Activated T-cell treated with anti-CD3 and anti-CD28 coated beads, Interleukin-2, amount 50 U/mL, for 4 hours (primary cell): ENCODE measurements around the gene GMDS. TPM values are rescaled to one million over a fixed set of nuclear protein-coding genes. Genes with fewer than 3 reads are reported as not detected.

Experiments used
- ATAC-seq, 2 donors: fragments of 200-7000 bp; cut with Tn5 transposase; one replicate each; pipeline ENCODE4 v1.10.0; 2021
- DNase-seq: peaks from one replicate; pipeline ENCODE4 v3.0.0-alpha.2; 2020
- H3K27me3 Mint-ChIP-seq: one replicate; pipeline ENCODE4 v1.8.0; 2021; ENCODE audit warnings: low read depth, mixed read lengths
- H3K36me3 Mint-ChIP-seq: one replicate; pipeline ENCODE4 v1.8.0; 2022; ENCODE audit warnings: mixed read lengths; ENCODE audit not compliant: insufficient read depth
- H3K4me1 Mint-ChIP-seq: one replicate; pipeline ENCODE4 v1.8.0; 2021; ENCODE audit warnings: low read depth, mixed read lengths
- H3K4me3 Mint-ChIP-seq: one replicate; pipeline ENCODE4 v1.8.0; 2021; ENCODE audit warnings: mild to moderate bottlenecking, moderate library complexity, mixed read lengths
- H3K9me3 Mint-ChIP-seq: one replicate; pipeline ENCODE4 v1.8.0; 2021; ENCODE audit warnings: mixed read lengths
- total RNA-seq, 3 donors: library from RNA; stranded (reverse); gene quantifications; one replicate each; pipeline ENCODE4 v1.2.1, GENCODE V29; 2021

GMDS gene
- total RNA-seq, 3 donors from 2014 or later, result 38.9 to 48.0 (median 43.9) TPM

DNA sequence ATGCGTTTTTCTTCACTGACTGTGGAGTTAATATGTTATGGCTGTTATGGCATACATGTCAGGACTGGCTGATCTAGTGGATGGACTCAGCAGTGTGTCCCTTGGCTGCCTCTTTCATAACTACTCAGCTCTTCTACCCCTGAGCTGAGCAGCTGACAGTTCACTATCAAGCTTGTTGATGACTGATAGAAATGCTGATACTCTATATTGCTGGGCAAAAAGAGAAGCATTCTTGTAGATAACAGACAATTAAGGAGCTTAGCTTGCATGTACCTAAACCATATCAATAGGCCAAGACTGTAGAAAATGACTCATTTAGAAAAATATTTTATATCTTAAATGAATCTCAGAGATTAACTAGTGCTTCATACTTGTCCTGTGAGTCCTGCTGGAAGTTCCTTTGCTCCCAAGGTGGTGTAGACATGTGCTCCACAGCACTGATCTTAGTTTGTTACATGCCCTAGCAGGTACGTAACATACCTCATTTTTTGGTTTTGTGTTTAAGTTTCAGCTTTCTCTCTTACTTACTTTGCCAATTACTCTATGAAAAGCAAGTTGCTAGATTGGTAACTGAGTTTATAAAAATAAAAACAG is 236.9 kb downstream of the GMDS start:
- Mint-ChIP-seq H3K4me1 (no peaks in the 10 kb centered on the region), H3K9me3 (no peaks in the 10 kb centered on the region), H3K27me3 (no peaks in the 10 kb centered on the region), H3K4me3 (no peak overlapping the region), H3K36me3 (peaks cover 4% of the 10 kb centered on the region)
- no peak for DNase-seq
- no peak for ATAC-seq

DNA sequence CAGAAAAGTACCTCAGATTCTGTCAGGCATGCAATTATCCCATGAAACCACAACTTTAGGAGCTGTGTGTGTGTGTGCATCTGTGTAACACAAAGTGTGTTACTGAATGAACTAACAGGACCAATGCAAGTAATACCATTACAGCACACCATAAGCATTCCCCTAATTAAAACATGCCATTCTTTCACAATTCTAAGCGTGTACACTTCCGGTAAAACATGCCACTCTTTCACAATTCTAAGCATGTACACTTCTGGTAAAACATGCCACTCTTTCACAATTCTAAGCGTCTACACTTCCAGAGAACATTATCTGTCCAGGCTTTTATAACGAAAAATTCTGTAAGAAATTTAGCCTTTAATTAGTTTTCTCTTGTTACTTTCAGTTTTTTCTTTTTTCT is 238.2 kb downstream of the GMDS start:
- DNase-seq (no peak), ATAC-seq (no peak)
- Mint-ChIP-seq H3K4me1 (no peaks in the 10 kb centered on the region), H3K9me3 (no peaks in the 10 kb centered on the region), H3K4me3 (no peak overlapping the region), H3K27me3 (no peaks in the 10 kb centered on the region), H3K36me3 (peaks cover 2% of the 10 kb centered on the region)

- no peak for ATAC-seq
- Mint-ChIP-seq H3K36me3 (peaks cover 2% of the 10 kb centered on the region), H3K27me3 (no peaks in the 10 kb centered on the region), H3K9me3 (no peaks in the 10 kb centered on the region), H3K4me1 (no peaks in the 10 kb centered on the region), H3K4me3 (no peak overlapping the region)
- no peak for DNase-seq
Measured at GRCh38 chr6:2004888-2005287, 240.5 kb downstream of the GMDS start.

- H3K4me3 Mint-ChIP-seq, result no peak overlapping the region
Measured at GRCh38 chr6:2000962-2001361, 244.4 kb downstream of the GMDS start.

DNA sequence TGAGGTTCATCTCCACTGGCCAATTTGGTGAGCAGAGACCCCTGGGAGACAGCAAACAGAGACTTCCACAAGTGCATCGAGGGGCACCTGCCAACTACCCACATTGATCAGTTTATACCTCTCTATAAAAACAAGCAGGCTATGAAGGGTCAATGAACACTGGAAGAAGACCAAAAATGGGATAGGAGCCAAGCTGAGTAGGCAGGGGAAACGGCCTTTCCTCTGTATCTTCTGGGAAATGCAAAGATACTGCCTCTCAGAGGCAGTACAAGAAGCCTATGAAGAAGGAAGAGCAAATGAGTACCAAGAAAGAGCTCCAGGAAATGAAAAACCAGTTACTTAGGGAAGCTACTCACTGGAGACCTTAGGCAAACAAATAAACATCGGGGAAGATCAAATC is 247.7 kb downstream of the GMDS start:
- H3K27me3 Mint-ChIP-seq, result no peaks in the 10 kb centered on the region
- no peak overlapping the region for H3K4me3 Mint-ChIP-seq

More at GRCh38 chr6:2000962-2001361, 244.4 kb downstream of the GMDS start:
- Mint-ChIP-seq H3K27me3 (no peaks in the 10 kb centered on the region), H3K4me1 (no peaks in the 10 kb centered on the region), H3K9me3 (no peaks in the 10 kb centered on the region), H3K36me3 (no peaks in the 10 kb centered on the region)
- ATAC-seq (no peak), DNase-seq (no peak)

GRCh38 chr6:1995636-1996035 is 249.8 kb downstream of the GMDS start:
- Mint-ChIP-seq H3K27me3 (no peaks in the 10 kb centered on the region), H3K9me3 (no peaks in the 10 kb centered on the region), H3K36me3 (peaks cover 12% of the 10 kb centered on the region), H3K4me1 (no peaks in the 10 kb centered on the region), H3K4me3 (no peak overlapping the region)
- ATAC-seq (no peak), DNase-seq (no peak)

More for the DNA sequence above, 247.7 kb downstream of the GMDS start:
- H3K9me3 Mint-ChIP-seq, result no peaks in the 10 kb centered on the region
- H3K36me3 Mint-ChIP-seq, result peaks cover 4% of the 10 kb centered on the region
- ATAC-seq (no peak), DNase-seq (no peak)
- H3K4me1 Mint-ChIP-seq, result no peaks in the 10 kb centered on the region

DNA sequence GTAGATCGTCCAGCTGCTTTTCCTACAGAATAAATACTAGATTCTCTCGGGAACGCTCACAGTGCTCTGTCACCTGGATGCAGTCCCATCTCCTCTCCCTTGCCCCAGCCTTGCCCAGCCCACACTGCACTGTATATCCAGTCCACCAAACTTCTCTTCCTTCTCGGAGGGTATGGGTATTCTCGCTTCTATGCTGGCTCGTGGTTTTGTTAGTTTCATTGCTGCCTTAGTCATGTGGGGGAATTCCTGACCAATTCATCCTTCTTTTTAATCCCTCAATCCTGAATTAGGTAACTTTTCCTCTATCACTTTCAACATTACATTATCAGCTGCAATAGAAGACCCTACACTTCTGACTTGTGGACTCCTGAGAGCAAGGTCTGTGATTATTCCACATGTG is 252.4 kb downstream of the GMDS start:
- no peak for DNase-seq
- peaks cover 15% of the 10 kb centered on the region for H3K36me3 Mint-ChIP-seq
- no peaks in the 10 kb centered on the region for H3K27me3 Mint-ChIP-seq
- no peak overlapping the region for H3K4me3 Mint-ChIP-seq
- H3K9me3 Mint-ChIP-seq, result no peaks in the 10 kb centered on the region
- H3K4me1 Mint-ChIP-seq, result no peaks in the 10 kb centered on the region
- no peak for ATAC-seq

- ATAC-seq (no peak), DNase-seq (no peak)
- Mint-ChIP-seq H3K4me3 (no peak overlapping the region), H3K4me1 (no peaks in the 10 kb centered on the region), H3K27me3 (no peaks in the 10 kb centered on the region), H3K9me3 (no peaks in the 10 kb centered on the region), H3K36me3 (peaks cover 15% of the 10 kb centered on the region)
Measured at GRCh38 chr6:1991332-1991878, 254.0 kb downstream of the GMDS start.

DNA sequence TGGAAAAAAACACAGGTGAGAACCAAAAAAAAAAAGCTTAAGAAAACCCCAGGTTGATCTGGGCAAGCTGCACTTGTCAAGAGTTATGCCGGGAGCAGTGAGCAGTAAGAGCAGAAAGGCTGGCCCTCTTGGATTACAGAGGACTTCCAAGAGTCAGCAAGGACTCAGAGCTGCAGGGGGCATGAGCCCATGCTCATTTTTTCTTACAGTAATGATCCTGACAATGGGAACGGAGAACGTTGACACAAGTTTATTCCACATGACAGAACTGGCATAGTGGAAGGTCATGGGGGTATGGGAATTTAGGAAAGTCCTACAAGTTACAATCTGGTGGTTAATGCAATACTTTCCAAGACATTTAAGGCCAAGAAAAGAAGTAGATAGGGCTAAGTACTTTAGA is 256.6 kb downstream of the GMDS start:
- Mint-ChIP-seq H3K27me3 (no peaks in the 10 kb centered on the region), H3K9me3 (peaks cover 2% of the 10 kb centered on the region), H3K4me1 (no peaks in the 10 kb centered on the region), H3K36me3 (peaks cover 22% of the 10 kb centered on the region), H3K4me3 (no peak overlapping the region)
- ATAC-seq (no peak), DNase-seq (no peak)

GRCh38 chr6:1987640-1988039 is 257.8 kb downstream of the GMDS start:
- DNase-seq (no peak), ATAC-seq (no peak)
- H3K36me3 Mint-ChIP-seq, result peaks cover 25% of the 10 kb centered on the region
- H3K4me1 Mint-ChIP-seq, result no peaks in the 10 kb centered on the region
- H3K9me3 Mint-ChIP-seq, result peaks cover 11% of the 10 kb centered on the region
- H3K27me3 Mint-ChIP-seq, result no peaks in the 10 kb centered on the region
- no peak overlapping the region for H3K4me3 Mint-ChIP-seq

DNA sequence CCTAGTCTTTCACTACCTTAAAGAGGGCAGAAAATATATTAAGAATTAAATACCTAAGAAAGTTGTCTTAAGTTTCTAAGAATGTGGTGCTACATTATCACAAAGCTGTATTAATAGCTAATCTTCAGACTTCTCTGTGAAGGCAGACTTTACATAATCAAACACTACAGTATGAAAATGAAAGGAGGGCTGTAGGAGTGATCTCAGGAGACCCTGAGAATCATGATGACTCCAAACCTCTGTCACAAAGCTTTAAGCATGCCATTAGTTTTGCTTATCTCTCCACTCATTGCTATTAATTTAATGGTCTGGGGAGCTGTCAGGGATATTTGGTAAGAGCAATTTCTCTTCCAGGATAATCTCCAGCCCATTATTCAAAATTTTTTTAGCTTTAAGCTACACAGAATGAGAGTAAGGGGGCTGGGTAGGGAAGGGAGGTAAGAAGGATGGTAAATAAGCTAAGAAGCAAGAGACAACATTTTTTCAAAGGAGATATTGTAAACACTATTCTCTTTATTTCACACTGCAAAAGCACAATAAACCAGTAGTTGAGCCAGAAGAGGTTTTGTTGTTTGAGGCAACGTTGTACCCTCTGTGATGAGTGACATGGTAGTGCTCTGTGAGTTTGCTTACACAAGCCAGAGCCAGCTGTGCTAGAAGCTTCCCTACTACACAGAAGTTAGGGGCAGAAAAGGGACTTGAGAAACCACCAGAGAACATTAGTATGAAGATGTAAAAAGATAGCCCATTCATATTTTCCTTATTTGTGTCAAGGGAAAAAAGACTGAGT is 258.8 kb downstream of the GMDS start:
- H3K36me3 Mint-ChIP-seq, result peaks cover 25% of the 10 kb centered on the region
- DNase-seq (no peak), ATAC-seq (no peak)
- no peaks in the 10 kb centered on the region for H3K4me1 Mint-ChIP-seq
- H3K27me3 Mint-ChIP-seq, result no peaks in the 10 kb centered on the region
- no peak overlapping the region for H3K4me3 Mint-ChIP-seq
- peaks cover 17% of the 10 kb centered on the region for H3K9me3 Mint-ChIP-seq

GRCh38 chr6:1984346-1984994 is 260.9 kb downstream of the GMDS start:
- DNase-seq, result no peak
- no peaks in the 10 kb centered on the region for H3K4me1 Mint-ChIP-seq
- peaks cover 37% of the 10 kb centered on the region for H3K36me3 Mint-ChIP-seq
- peaks cover 34% of the 10 kb centered on the region for H3K9me3 Mint-ChIP-seq
- H3K4me3 Mint-ChIP-seq, result no peak overlapping the region
- no peaks in the 10 kb centered on the region for H3K27me3 Mint-ChIP-seq
- ATAC-seq, result no peak

GRCh38 chr6:1983850-1984249 is 261.6 kb downstream of the GMDS start:
- no peak overlapping the region for H3K4me3 Mint-ChIP-seq
- H3K9me3 Mint-ChIP-seq, result peaks cover 34% of the 10 kb centered on the region
- DNase-seq (no peak), ATAC-seq (no peak)
- H3K4me1 Mint-ChIP-seq, result no peaks in the 10 kb centered on the region
- H3K27me3 Mint-ChIP-seq, result no peaks in the 10 kb centered on the region
- H3K36me3 Mint-ChIP-seq, result peaks cover 42% of the 10 kb centered on the region

DNA sequence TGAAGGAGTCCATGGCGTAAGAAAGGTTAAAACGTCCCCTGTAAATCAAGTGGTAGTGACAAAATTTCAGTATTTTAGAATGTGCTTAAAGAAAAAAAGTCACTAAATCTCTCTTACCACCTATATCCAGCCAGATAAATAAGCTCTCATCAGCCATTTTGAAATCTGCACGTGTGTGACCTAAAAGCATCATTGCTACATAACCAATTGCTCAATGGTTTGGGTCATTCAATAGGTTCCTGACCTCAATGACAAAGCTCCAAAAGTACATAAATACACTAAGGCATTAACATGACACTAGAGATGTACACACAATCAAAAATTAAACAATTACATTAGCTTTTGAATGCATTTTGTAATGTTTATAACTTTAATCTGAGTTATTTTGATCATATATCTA is 272.4 kb downstream of the GMDS start:
- no peaks in the 10 kb centered on the region for H3K9me3 Mint-ChIP-seq
- ATAC-seq, result no peak
- no peaks in the 10 kb centered on the region for H3K4me1 Mint-ChIP-seq
- H3K36me3 Mint-ChIP-seq, result peaks cover 12% of the 10 kb centered on the region
- H3K4me3 Mint-ChIP-seq, result no peak overlapping the region
- DNase-seq, result no peak
- H3K27me3 Mint-ChIP-seq, result no peaks in the 10 kb centered on the region
